GM21528 (cell line): ENCODE data around the gene GTF3C4.
A peak's percentile ranks its signal among the peaks of the same experiment; 100 is the strongest.

Source experiments
- ATAC-seq: cut with Tn5 transposase; IDR thresholded peaks from one replicate; pipeline ENCODE4 v1.9.1; 2021; ENCODE audit warnings: mild to moderate bottlenecking, moderate library complexity; ENCODE audit not compliant: unreplicated experiment, low FRiP score

GTF3C4 gene, protein sequence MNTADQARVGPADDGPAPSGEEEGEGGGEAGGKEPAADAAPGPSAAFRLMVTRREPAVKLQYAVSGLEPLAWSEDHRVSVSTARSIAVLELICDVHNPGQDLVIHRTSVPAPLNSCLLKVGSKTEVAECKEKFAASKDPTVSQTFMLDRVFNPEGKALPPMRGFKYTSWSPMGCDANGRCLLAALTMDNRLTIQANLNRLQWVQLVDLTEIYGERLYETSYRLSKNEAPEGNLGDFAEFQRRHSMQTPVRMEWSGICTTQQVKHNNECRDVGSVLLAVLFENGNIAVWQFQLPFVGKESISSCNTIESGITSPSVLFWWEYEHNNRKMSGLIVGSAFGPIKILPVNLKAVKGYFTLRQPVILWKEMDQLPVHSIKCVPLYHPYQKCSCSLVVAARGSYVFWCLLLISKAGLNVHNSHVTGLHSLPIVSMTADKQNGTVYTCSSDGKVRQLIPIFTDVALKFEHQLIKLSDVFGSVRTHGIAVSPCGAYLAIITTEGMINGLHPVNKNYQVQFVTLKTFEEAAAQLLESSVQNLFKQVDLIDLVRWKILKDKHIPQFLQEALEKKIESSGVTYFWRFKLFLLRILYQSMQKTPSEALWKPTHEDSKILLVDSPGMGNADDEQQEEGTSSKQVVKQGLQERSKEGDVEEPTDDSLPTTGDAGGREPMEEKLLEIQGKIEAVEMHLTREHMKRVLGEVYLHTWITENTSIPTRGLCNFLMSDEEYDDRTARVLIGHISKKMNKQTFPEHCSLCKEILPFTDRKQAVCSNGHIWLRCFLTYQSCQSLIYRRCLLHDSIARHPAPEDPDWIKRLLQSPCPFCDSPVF

GRCh38 chr9:132670457-132671391 is at the start of gene GTF3C4:
GTF3C4 (plus strand) TSS chr9:132670464; CDS start chr9:132670599, 135 bp downstream.
- peak; percentile 30 for ATAC-seq

GRCh38 chr9:132622159-132622558 is 48.1 kb upstream of the GTF3C4 start:
- no peak for ATAC-seq

- no peak for ATAC-seq
Observed at GRCh38 chr9:132626285-132626684, 44.0 kb upstream of the GTF3C4 start.

GRCh38 chr9:132627106-132627505 is 43.2 kb upstream of the GTF3C4 start:
- no peak for ATAC-seq

DNA sequence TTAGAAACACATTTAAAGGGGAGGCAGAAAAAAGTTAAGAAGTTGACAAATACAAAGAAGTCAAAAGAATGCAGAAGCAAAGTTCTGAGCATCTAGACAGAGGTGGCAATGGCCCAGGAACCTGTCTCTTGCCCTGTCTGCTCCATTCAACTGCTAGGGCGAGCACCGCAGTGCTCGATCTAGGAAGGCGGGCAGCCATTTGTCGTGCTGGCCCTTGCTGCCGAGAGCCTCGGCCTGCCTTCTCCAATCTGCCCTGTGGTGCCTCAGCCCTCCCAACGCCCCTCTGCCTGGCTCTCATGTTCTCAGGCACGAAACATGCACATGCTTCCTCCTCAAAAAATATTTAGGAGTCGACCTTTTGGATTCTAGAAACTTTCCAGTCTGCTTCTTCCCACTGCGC is 42.7 kb upstream of the GTF3C4 start:
- no peak for ATAC-seq

GRCh38 chr9:132628746-132629145 is 41.5 kb upstream of the GTF3C4 start:
- no peak for ATAC-seq

DNA sequence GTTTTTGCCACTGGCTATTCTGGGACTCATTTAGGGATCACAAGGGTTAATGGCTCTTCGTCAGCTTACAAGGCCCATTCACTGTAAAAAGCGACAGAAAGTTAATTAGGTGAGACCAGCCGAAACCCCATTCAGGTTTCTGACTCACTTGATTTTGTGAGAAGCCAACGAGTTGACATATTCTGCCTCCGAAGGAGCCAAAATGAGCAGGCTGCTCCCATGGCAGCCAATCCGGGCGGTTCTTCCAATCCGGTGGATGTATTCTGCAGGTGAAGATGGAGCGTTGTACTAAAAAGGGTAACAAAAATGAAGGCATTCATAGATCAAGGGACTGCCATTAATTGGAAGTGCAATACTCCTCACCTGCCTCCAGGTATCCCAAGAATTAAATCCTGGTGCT is 40.1 kb upstream of the GTF3C4 start:
- ATAC-seq: no peak

- no peak for ATAC-seq
Observed at GRCh38 chr9:132630811-132631210, 39.5 kb upstream of the GTF3C4 start.

- ATAC-seq: no peak
Observed at GRCh38 chr9:132631280-132631679, 39.0 kb upstream of the GTF3C4 start.

DNA sequence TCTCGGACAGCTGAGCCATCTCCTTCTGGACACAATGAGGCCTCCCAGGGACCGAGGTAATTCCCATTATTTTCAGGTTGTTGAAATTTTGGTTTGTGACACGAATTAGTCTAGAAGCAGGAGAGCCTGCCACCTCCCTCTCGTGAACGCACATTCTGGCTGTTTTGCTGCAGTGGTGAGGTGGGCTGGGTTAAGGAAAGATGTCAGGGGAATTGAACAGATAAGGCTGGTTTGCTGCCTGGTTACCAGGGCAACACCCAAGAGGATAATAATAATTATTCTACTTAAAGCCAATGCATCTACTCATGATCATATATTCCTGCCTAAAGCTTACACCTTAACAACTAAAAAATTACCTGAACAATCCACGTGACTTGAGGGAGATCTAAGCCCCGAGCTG is 38.6 kb upstream of the GTF3C4 start:
- ATAC-seq: no peak

DNA sequence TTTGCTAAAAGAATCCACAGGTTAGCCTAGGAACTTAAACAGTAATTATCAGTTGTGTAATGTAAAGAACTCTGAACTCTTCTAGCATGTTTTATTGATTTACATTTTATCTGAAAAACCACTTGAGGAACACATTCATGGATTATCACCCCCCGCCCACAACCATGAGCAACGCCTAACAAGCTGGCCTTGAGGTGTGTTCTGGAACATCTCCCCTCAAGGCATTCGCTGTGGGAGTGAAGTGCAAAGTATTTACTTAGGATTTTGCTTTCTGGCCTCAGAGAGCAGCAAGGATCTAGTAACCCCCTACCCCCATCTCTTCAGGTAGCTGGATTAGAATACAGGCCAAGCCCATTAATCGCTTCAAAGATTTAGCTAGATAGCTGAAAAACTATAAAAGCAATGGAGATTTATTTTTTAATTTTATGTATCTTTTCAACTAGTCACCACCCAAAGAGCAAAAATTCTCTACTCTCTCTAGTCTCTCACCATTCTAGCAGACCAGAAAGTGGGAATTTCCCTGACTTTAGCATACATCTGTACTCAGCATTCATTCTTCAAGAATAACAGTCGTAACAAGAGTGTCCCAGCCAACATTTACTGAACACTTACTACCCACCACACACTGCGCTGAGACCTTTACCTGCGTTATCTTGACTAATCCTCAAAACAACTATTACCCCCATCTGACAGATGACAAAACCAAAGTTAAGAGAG is 37.7 kb upstream of the GTF3C4 start:
- ATAC-seq: no peak

DNA sequence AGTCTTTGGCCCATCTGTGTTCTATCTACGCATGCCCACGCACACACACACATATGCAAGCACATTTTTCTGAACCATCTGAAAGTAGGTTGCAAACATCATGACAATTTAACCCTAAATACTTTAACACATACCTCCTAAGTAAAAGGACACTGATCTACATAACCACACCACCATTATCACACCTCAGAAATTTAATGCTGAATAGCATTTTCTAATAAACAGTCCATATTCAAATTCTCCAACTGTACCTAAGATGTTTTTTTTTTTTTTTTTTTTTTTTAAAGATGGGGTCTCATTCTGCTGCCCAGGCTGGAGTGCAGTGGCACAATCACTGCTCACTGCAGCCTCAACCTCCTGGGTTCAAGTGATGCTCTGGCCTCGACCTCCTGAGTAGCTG is 35.9 kb upstream of the GTF3C4 start:
- ATAC-seq: no peak

GRCh38 chr9:132637351-132637750 is 32.9 kb upstream of the GTF3C4 start:
- no peak for ATAC-seq

DNA sequence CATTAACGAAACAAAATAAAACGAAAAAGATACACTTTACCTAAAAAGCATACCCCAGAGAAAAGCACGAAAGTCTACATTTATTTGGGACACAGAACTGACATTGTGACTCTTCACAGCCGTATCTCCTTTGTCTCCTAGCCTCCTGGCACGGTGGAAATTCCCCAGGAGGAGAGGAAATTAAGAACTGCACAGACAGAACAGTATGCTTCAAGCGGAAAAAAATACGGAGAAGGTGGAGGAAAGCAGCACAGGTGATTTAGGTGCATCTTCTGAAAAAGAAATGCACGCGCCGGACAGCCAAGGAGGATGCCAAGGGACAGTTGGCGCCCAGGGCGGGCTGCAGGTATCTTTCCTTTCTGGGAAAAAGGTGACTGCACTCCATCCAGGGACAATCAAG is 32.5 kb upstream of the GTF3C4 start:
- ATAC-seq: no peak

- no peak for ATAC-seq
Observed at GRCh38 chr9:132638240-132638639, 32.0 kb upstream of the GTF3C4 start.

GRCh38 chr9:132639322-132639721 is 30.9 kb upstream of the GTF3C4 start:
- ATAC-seq: no peak

- no peak for ATAC-seq
Observed at GRCh38 chr9:132641216-132641615, 29.0 kb upstream of the GTF3C4 start.

DNA sequence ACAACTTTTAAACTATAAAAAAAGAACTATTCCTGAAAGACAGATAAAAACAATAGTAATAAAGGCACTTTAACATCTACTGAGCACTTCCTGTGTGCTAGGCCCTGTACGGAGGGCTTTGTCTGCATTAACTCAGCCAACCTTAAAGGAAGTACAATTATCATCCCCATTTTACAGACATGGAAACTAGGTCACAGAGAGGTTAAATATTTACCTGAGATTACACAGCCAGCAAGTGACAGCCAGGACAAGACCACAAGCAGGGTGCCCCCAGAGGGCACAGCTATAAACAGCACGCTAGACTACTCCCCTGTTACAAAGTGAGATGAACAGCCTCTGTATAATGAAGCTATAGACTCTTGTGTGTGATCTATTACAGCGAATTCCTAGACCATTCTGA is 26.0 kb upstream of the GTF3C4 start:
- ATAC-seq: no peak

GRCh38 chr9:132645306-132645705 is 25.0 kb upstream of the GTF3C4 start:
- no peak for ATAC-seq

GRCh38 chr9:132645711-132646110 is 24.6 kb upstream of the GTF3C4 start:
- ATAC-seq: no peak
